ENCODE data around the gene GDF7. TPM values are rescaled to one million over a fixed set of nuclear protein-coding genes. Genes with fewer than 3 reads are reported as not detected.

Gene GDF7
- total RNA-seq, 1 experiment from 2014 or later, result 0.02 TPM

DNA sequence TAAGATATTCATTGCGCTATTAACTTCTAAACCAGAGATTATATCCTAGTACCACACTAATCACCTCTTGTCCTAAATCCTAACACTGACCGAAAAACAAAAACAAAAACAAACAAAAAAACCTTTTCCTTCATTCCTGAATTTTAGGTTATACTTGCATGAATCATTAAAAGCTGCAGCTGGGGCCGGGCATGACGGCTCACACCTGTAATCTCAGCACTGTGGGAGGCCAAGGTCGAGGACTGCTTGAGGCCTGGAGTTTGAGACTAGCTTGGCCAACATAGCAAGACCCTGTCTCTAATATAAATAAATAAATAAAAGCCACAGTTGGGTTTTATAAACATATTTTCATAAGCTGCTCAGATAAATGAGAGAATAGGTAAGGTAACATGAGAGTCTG lies 60.0 kb downstream of the GDF7 start:
- Histone ChIP-seq H3K4me3 (no peak overlapping the region), H3K27me3 (no peaks in the 10 kb centered on the region), H3K36me3 (0 out of 2 replicates have a peak, but pooled peaks cover 4% of the 10 kb centered on the region), H3K27ac (no peak overlapping the region), H3K4me1 (peaks cover 13% of the 10 kb centered on the region), H3K9me3 (replicated peaks) (no peaks in the 10 kb centered on the region)
- no peak for DNase-seq

- Histone ChIP-seq H3K4me3 (no peak overlapping the region), H3K27me3 (no peaks in the 10 kb centered on the region; the same call in 1 of the 2 replicates), H3K27ac (no peak overlapping the region), H3K4me1 (peaks cover 13% of the 10 kb centered on the region), H3K9me3 (replicated peaks) (no peaks in the 10 kb centered on the region), H3K36me3 (no peaks in the 10 kb centered on the region)
- DNase-seq, result peak; percentile 14 to 25
Observed at GRCh38 chr2:20728114-20728758, 61.3 kb downstream of the GDF7 start.

Other genes starting within 250 kb of the GDF7 start
- gene RHOB, start 220.1 kb upstream of the GDF7 start, total RNA-seq (2014; rRNA removed; shearing (Covaris generic)), result 138 and 146 TPM in 2 replicates
- gene HS1BP3, start 16.0 kb upstream of the GDF7 start, total RNA-seq (2014; rRNA removed; shearing (Covaris generic)), result 14.0 and 14.7 TPM in 2 replicates
- 23.4 and 27.6 TPM in 2 replicates for gene LDAH, start 156.0 kb downstream of the GDF7 start, total RNA-seq (2014; rRNA removed; shearing (Covaris generic))